ENCODE results near the gene KLHL40. TPM values are rescaled to one million over a fixed set of nuclear protein-coding genes. Genes with fewer than 3 reads are reported as not detected.
"Not testable (repeated sequence)": the region's sequence is repeated elsewhere in the genome, so short reads cannot be mapped to it uniquely, and the experiment has no call there.

Gene KLHL40
- total and polyA plus RNA-seq, 8 donors: 0.12 TPM; not detected in 7

- no peak for DNase-seq
- intact Hi-C loops (cut with DNase I): no loop called here
- TF ChIP-seq CTCF (IDR thresholded peaks at IDR 0.05): no peak
- H3K36me3 ChIP-seq: no peaks in the 10 kb centered on the region
- no peak for FAIRE-seq
- no peak overlapping the region for H3K4me3 ChIP-seq
- H3K27ac ChIP-seq: no peak overlapping the region
- no peaks in the 10 kb centered on the region for H3K4me1 ChIP-seq
- no peak for ATAC-seq
- 55 to 70% methylated on average over 1 of the region's 1 CpG for WGBS, 2 donors
- no peaks in the 10 kb centered on the region for H3K9me3 ChIP-seq
- no peaks in the 10 kb centered on the region for H3K27me3 ChIP-seq
Observed at GRCh38 chr3:42721690-42722089, 36.4 kb downstream of the KLHL40 start.

GRCh38 chr3:42722442-42722841 lies 37.1 kb downstream of the KLHL40 start:
- H3K9me3 ChIP-seq; H3K27me3 ChIP-seq; FAIRE-seq; H3K36me3 ChIP-seq; H3K4me1 ChIP-seq; ATAC-seq; H3K4me3 ChIP-seq; H3K27ac ChIP-seq; intact Hi-C loops (cut with DNase I); DNase-seq: not testable (repeated sequence)
- 75 to 92% methylated on average over 3 of the region's 3 CpGs for WGBS, 2 donors

GRCh38 chr3:42723219-42723618 lies 37.9 kb downstream of the KLHL40 start:
- WGBS, 2 donors: 92 to 97% methylated on average over 2 of the region's 2 CpGs
- no peak for DNase-seq
- no peaks in the 10 kb centered on the region for H3K36me3 ChIP-seq
- no peak overlapping the region for H3K27ac ChIP-seq
- no peak for TF ChIP-seq CTCF (IDR thresholded peaks at IDR 0.05)
- intact Hi-C loops (cut with DNase I): no loop called here
- ATAC-seq: no peak
- H3K4me3 ChIP-seq: no peak overlapping the region
- no peaks in the 10 kb centered on the region for H3K9me3 ChIP-seq
- no peak for FAIRE-seq
- H3K4me1 ChIP-seq: no peaks in the 10 kb centered on the region
- H3K27me3 ChIP-seq: no peaks in the 10 kb centered on the region

GRCh38 chr3:42725454-42725853 lies 40.1 kb downstream of the KLHL40 start:
- H3K4me1 ChIP-seq: no peaks in the 10 kb centered on the region
- no peak overlapping the region for H3K4me3 ChIP-seq
- FAIRE-seq (no peak), ATAC-seq (no peak), DNase-seq (no peak)
- intact Hi-C loops (cut with DNase I): no loop called here
- H3K9me3 ChIP-seq: no peaks in the 10 kb centered on the region
- no peak overlapping the region for H3K27ac ChIP-seq
- H3K27me3 ChIP-seq: no peaks in the 10 kb centered on the region
- no peak for TF ChIP-seq CTCF (IDR thresholded peaks at IDR 0.05)
- no peaks in the 10 kb centered on the region for H3K36me3 ChIP-seq
- 77 to 83% methylated on average over 2 of the region's 2 CpGs for WGBS, 2 donors

GRCh38 chr3:42728056-42728455 lies 42.7 kb downstream of the KLHL40 start:
- Histone ChIP-seq H3K4me1 (no peaks in the 10 kb centered on the region), H3K9me3 (no peaks in the 10 kb centered on the region), H3K4me3 (no peak overlapping the region), H3K36me3 (no peaks in the 10 kb centered on the region), H3K27ac (no peak overlapping the region), H3K27me3 (no peaks in the 10 kb centered on the region)
- TF ChIP-seq CTCF (IDR thresholded peaks at IDR 0.05): no peak
- intact Hi-C loops (cut with DNase I): no loop called here
- ATAC-seq (no peak), FAIRE-seq (no peak), DNase-seq (peak in 1 of 6 donors; percentile 4)
- 47 to 60% methylated on average over 3 of the region's 3 CpGs for WGBS, 2 donors

All from pancreas (tissue), 10 donors.